Measurements from ENCODE around the gene LPIN1.
"Not testable (repeated sequence)": the region's sequence is repeated elsewhere in the genome, so short reads cannot be mapped to it uniquely, and the experiment has no call there.

The LPIN1 gene

DNA sequence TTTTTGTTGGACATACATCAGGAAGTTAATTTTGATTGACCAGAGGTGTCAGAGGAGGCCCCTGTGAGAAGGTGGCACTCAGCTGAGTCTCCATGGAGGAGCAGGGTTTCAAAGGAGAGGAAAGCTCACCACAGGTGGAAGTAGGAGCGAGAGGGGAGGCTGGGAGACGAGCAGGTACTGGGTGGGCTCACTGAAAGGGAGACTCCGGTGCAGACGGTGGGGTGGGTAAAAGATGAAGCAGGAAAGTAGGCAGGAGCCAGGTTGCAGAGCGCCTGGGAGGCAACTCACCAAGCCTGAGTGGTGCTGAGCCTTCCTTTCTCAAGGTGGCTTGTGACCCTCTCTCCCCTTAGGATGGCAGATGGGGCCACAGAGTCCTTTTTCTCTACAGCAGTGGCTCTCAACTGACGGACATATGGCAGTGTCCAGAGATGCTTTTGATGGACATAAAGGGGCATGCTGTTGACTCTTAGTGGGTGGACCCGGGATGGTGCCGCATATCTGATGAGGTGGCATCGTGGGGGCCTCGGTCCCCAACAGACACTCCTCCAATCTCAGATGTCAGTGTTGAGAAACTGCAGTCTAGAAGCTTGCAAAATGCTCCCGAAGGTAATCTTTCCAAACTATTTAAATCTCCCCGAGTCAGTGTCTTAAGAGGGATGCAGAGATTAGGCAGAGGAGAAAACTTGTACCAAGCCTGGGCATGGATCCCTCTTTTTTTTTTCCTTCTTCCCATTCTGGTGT lies 64.0 kb downstream of the LPIN1 start:
- DNase-seq (ENCODE audit: low read depth in 2 of 2) = no peak

GRCh38 chr2:11811036-11811654 lies 64.7 kb downstream of the LPIN1 start:
- no peak for DNase-seq (ENCODE audit: low read depth in 2 of 2)

DNA sequence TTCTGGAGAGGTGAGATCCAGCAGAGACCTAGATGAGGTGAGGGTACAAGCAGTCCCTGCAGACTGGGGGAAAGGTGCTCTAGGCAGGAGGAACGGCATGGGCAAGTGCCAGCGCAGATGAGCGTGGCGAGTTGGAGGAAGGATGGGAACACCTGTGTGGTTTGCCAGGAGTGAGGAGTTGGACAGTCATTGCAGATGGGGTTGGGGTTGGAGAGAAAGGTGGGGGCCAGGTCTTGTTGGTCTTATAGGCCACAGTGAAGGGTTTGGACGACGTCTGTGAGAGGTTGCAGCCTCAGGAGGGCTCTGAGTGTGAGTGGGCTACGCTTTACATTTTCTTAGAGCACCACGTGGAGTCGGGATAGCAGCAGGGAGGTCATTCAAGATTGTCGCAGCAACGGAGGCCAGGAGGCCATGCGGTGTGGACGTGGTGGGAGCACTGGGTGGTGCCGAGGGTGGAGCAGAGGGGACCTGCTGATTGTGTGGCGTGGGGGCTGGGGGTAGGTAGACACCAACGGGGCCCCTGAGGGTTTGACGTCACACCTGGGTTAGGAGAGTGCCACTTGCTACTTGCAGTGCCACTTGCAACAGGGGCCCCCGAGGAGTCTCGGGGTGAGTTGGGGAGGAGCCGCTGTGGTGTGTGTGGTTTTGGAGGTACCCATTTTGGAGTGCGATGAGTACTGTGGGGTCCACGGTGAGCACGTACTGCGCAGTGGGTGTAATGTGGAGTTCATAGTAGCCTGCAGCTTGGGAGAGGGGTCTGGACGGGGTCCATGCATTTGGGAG lies 66.2 kb downstream of the LPIN1 start:
- no peak for DNase-seq (ENCODE audit: low read depth in 2 of 2)

DNA sequence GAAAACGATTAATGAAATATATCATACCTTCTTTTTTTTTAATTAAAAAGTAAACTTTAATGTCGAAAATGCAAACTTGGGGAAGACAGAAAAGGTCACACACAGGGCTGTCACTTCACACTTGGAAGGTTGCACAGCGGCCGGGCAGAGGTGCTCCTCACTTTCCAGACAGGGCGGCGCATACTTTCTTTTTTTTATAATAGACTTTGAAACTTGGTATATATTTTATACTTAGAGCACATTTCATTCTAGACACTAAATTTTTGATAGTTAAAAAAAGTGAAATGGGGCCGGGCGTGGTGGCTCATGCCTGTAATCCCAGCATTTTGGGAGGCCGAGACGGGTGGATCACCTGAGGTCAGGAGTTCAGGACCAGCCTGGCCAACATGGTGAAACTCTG lies 66.9 kb downstream of the LPIN1 start:
- not testable (repeated sequence) for DNase-seq (ENCODE audit: low read depth in 2 of 2)

DNA sequence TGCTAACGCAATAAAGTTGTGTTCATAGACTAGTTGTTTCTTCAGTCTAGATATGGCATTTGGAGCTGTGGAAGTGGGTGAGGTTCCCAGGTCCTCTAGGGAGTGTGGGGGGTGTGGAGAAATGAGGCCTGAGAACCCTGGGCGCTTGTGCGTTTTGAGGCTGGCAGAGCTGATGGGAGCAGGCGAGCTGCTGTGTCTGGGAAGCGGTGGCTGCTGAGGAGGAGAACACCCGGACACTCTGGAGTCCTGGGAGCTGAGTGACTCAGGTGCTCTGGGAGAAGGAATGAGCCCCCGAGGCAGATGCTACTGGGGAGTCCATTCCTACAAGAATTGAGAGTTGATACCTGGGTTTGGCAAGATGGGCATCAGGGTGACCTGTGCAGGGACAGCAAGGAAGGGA lies 67.5 kb downstream of the LPIN1 start:
- no peak for DNase-seq (ENCODE audit: low read depth in 2 of 2)

DNA sequence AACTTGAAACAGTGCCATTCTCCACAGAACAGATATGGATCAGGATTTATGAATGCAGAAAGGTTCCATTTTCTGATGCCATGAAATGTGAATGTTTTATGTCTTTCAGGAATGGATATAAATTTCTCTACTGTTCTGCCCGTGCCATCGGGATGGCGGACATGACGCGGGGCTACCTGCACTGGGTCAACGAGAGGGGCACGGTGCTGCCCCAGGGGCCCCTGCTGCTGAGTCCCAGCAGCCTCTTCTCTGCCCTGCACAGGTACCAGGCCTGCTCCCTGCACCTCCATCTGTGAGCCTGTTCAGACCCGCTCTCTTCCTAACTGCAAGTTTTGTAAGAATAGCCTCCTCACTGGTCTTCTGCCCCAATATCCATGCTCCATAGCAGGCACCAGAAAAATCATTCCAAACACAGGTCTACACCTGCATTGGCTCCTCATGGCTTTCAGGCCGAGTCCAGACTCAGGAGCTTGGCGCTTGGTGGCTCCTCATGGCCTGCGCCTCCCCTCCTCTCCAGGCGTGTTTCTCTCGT lies 68.6 kb downstream of the LPIN1 start:
- DNase-seq (ENCODE audit: low read depth in 2 of 2) = no peak

GRCh38 chr2:11816935-11817334 lies 70.5 kb downstream of the LPIN1 start:
- DNase-seq (ENCODE audit: low read depth in 2 of 2) = not testable (repeated sequence)

DNA sequence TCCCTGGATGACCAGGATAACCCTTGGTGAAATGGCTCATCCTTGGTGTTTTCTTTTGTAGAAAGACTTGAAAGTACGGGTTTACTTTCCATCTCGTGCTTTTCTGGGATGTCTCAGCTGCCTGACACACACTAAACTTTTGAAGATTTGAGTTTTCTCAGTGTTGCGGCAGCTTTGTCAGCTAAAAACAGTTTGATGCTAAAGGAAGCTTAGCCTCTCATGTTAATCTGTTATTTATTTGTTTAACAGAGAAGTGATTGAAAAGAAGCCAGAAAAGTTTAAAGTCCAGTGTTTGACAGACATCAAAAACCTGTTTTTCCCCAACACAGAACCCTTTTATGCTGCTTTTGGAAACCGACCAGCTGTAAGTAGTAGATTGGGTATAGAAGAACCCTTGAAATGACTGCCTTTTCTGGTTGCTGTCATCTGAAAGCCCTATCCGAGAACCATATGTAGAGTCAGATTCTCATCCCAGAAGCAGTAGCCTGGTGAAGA lies 72.8 kb downstream of the LPIN1 start:
- no peak for DNase-seq (ENCODE audit: low read depth in 2 of 2)

DNA sequence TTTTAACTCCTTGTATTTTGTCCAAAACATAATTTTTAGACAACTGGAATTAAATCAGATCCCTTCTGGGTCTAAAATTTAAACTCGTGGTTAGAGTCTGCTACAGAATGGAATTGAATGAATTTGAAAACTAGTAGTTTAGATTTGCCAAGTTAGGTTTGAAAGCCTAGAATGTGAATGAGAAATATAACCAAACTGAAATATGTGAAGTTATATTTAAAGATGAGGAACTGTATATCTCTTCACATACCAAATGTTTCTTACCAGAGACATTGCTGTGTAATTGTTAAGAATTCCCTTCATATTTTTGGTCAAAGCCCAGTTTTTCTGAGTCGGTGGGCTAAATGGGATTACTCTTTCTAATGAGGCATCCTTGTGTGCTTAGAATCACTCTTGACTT lies 74.2 kb downstream of the LPIN1 start:
- no peak for DNase-seq (ENCODE audit: low read depth in 2 of 2)

GRCh38 chr2:11821705-11822104 lies 75.3 kb downstream of the LPIN1 start:
- DNase-seq (ENCODE audit: low read depth in 2 of 2) = no peak

DNA sequence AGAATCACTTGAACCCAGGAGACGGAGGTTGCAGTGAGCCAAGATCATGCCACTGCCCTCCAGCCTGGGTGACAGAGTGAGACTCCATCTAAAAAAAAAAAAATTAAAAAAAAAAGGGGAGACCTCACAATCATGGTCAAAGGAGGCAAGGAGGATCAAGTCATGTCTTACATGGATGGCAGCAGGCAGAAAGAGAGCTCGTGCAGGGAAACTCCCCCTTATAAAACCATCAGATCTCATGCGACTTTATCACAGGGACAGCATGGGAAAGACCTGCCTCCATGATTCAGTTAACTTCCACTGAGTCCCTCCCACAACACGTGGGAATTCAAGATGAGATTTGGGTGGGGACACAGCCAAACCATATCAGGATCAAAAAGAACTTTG lies 75.9 kb downstream of the LPIN1 start:
- not testable (repeated sequence) for DNase-seq (ENCODE audit: low read depth in 2 of 2)

DNA sequence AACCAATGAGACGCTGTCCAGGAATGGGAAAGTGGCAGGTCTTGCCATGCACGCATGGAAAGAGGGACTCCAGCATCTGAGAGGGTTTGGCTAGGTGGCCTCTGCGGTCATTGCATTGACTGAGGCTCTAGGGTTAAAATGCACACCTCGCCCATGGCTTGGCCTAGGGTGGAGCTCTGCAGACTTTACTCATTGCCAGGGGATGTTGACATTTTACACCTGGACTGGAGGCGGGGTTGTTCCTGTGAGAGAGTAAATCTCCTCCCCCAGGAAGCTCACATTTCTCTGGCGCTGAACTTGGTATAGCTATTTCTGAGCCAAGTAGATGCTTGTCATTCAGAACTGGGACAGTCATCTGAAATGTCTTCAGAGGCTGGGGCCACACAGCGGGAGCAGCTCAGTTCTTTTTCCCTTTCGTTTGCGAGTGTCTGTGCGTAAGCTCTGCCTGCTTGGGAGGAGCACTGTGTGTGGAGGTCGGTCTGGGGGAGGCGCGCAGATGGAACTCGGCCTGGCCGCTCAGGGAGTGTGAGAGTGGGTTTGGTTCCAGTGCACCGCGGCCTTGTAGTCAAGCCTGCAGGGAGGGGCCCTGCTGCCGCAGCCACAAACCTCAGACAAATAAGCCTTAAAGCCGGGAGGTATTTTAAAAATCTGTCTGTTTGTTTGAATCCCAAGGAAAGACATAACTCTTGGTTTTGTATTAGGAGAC lies 76.5 kb downstream of the LPIN1 start:
- no peak for DNase-seq (ENCODE audit: low read depth in 2 of 2)

DNA sequence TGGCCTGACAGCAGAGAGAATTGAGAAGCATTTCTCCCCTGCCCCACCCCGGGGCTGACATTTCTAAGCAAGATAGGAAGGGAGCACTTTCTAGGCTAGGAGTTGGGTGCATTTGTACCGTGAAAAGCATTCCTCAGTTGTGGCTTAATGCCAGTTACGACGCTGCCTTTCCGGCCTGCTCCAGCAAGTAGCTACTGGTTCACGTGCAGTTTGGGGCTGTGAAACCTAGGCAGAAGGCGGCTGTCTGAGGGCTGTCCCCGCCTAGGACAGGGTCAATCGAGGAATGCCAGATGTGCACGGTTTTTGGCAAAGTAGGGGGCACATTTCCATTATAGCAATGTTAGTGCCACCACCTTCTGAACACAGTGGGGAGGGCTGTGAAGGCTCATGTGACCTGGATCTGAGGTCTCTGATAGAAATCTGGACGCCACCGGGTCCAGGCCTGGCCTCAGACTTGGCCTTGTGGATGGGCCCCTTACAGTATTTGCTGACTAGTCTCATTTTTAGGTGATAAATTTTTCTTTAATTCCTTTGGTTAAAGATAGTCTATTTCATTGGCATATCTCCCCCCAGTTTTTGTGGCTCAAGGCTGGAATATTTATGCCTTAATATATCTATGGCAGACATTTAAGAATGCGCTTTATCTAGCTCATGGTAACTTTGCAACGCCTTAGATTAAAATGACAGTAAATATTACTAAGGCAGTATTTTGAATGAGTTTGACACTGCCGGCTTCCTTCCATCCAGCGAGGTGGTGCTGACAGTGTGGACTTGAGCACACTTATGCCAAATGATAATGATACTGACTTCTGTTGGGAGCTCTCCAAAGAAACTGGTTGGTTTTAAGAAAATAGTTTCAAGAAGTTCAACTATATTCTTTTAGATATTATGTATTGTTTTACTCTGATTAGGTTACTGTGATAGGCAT lies 78.7 kb downstream of the LPIN1 start:
- DNase-seq (ENCODE audit: low read depth in 2 of 2) = no peak

DNA sequence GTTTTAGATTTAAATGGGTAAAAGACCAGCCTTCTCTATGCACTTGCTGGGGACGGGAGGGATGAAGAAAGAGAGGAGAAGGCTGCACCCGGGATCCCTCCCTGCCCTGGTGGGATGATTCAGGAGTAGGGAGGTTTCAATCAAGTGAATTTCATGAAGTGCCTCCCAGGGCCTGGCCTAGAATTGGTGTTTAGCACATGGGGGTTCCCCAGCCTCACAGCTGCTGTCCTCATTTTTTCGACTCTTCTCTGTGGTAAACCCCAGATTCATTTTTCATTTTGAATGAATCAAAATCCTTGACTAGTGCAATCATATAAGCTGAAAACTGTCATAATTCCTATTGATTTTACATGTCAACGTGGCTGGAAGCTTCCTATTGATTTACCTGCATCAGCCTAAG lies 81.1 kb downstream of the LPIN1 start:
- no peak for DNase-seq (ENCODE audit: low read depth in 2 of 2)

- no peak for DNase-seq (ENCODE audit: low read depth in 2 of 2)
Measured at GRCh38 chr2:11828933-11829323, 82.5 kb downstream of the LPIN1 start.

DNA sequence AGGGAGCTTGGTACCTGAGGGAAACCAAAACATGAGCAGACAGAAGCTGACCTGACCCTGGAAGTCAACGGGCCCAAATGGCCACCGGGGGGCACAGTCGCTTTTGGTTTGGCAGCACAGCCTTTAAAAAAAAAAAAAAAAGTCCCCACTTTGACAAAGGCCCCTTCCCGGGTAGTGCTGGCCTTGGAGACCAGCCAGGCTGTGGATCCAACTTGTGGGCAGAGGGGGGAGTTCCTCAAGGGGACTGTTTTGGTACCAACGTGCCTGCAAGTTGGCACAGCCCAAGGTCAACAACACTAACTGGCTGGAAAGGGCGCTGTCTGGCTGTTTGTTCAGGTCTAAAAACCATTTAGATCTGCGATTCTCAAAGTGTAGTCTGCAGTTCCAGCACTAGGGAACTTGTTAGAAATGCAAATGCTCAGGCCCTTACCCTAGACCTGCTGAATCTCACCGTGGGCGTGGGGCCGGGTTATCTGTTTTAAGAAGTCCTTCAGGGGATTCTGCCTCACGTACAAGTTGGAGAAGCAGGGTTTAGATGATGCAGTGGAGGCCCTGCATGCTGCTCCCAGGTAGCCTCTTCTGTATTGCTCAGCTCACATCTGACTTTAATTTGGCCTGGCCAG lies 83.0 kb downstream of the LPIN1 start:
- peak; percentile 41 to 53 for DNase-seq (ENCODE audit: low read depth in 2 of 2)

- peak; percentile 23 to 28 for DNase-seq (ENCODE audit: low read depth in 2 of 2)
Measured at GRCh38 chr2:11829947-11830707, 83.7 kb downstream of the LPIN1 start.

GRCh38 chr2:11830708-11831301 lies 84.4 kb downstream of the LPIN1 start:
- DNase-seq (ENCODE audit: low read depth in 2 of 2) = no peak

- no peak for DNase-seq (ENCODE audit: low read depth in 2 of 2)
Measured at GRCh38 chr2:11831415-11831814, 85.0 kb downstream of the LPIN1 start.
